Gastrocnemius medialis (tissue), 4 donors: ENCODE measurements around the gene VCL. TPM values are rescaled to one million over a fixed set of nuclear protein-coding genes. Genes with fewer than 3 reads are reported as not detected.
"Not testable (repeated sequence)": the region's sequence is repeated elsewhere in the genome, so short reads cannot be mapped to it uniquely, and the experiment has no call there.

Source experiments
- ATAC-seq, 2 donors: fragments of 150-250 bp; one replicate each; pipeline ENCODE4 v1.9.1; 2016
- DNase-seq, 2 donors: peaks; one replicate each; pipeline ENCODE4 v3.0.0-alpha.2; 2019
- H3K27ac ChIP-seq, 4 donors: fragments of 200-600 bp; sonication (generic); 1 replicate in 1 of 4; 2 replicates in 3 of 4; pipeline ENCODE4 v1.5.1; 2016 to 2018; ENCODE audit warnings: mild to moderate bottlenecking in 2 of 4, moderate library complexity in 1 of 4
- H3K27me3 ChIP-seq, 3 donors: fragments of 200-600 bp; sonication (generic) in 2 of 3; 1 replicate in 1 of 3; 2 replicates in 2 of 3; pipeline versions ENCODE4 v1.5.1 to v1.6.0; 2016 to 2019; ENCODE audit warnings: mild to moderate bottlenecking in 1 of 3, moderate library complexity in 1 of 3
- H3K36me3 ChIP-seq, 2 donors: fragments of 200-600 bp; sonication (generic) in 1 of 2; one replicate each; pipeline ENCODE4 v1.5.1; 2017 to 2018
- H3K4me1 ChIP-seq, 2 donors: fragments of 200-600 bp; sonication (generic) in 1 of 2; one replicate each; pipeline ENCODE4 v1.5.1; 2016 to 2017; ENCODE audit warnings: mild to moderate bottlenecking in 2 of 2
- H3K4me3 ChIP-seq, 4 donors: fragments of 200-600 bp; sonication (generic) in 3 of 4; 1 replicate in 1 of 4; 2 replicates in 3 of 4; pipeline ENCODE4 v1.5.1; 2016 to 2019; ENCODE audit warnings: mild to moderate bottlenecking in 2 of 4
- H3K9me3 ChIP-seq, 3 donors: fragments of 200-600 bp; sonication (generic) in 2 of 3; 1 replicate in 1 of 3; 2 replicates in 2 of 3; pipeline ENCODE4 v1.5.1; 2016 to 2019
- POLR2A ChIP-seq, 2 donors: fragments of 450-650 bp; IDR thresholded peaks; one replicate each; pipeline ENCODE4 v1.6.1; 2017; ENCODE audit warnings: antibody characterized with exemption in 2 of 2, mild to moderate bottlenecking in 2 of 2, moderate library complexity in 2 of 2
- in situ Hi-C, 4 donors: fragments of 200-750 bp; cut with MboI; loops; one replicate each; pipeline versions ENCODE4 v1.15.0 to v1.8.0; 2017; ENCODE audit warnings: low sequenced_read_pairs in 4 of 4
- intact Hi-C: fragments of 100-400 bp; cut with DNase I; formaldehyde crosslinking; loops from one replicate; pipeline ENCODE4 v1.15.1; 2023; ENCODE audit warnings: low total_unique reads
- total RNA-seq, 4 donors: library from RNA; depleted of rRNA; stranded (reverse); fragments of >200 nt; gene quantifications; one replicate each; pipeline versions ENCODE4 v1.1.0 to v1.2.3, GENCODE V29; 2016
- TF ChIP-seq, protein P1 (sequence below), 5 experiments: fragments of 450-650 bp in 3 of 5; fragments of 200-600 bp in 2 of 5; sonication (generic) in 2 of 5; IDR thresholded peaks in 4 of 5; conservative IDR thresholded peaks in 1 of 5; 1 replicate in 4 of 5; 2 replicates in 1 of 5; pipeline ENCODE4 v1.5.1; 2016 to 2019; ENCODE audit warnings: antibody characterized with exemption in 5 of 5, mild to moderate bottlenecking in 3 of 5, moderate library complexity in 3 of 5

The VCL gene
- total RNA-seq, 4 donors from 2014 or later: 129 to 299 (median 210) TPM

DNA sequence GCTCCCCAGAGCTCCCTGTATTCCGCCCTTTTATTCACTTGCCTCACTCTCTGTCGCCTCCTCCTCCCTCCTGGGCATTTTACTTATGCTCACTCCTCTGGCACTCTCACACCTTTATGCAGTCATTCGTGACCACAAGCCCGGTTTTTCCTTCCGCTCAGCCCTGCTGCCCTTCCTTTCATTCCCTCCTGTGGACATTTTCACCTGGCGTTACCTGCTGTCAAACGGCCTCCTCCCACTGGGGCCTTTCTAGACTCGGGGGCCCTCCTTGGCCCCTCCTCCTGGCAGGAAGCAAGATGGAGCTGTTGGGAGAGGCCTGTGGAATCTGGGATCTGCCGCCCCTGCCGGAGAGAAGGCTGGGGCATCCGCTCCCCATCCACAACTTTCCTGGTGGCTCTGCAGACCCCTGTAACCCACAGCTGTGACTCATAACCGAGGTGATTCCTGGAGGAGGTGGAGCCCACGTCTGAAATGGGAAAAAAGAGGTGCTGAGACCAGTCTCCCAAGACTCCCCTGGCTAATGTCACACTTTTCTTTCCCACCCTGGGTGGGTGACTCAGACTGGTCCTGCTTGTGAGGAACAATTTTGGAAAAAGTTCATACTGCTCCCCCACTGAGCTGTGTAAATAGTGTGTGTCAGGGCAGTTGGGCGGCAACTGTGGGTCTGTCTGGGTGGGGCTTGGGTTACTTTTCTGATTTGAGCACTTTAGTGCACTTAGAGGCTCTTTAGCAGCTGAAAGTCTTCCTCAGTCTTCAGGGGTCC is 1.2 kb downstream of the VCL start:
- Histone ChIP-seq H3K27me3 (no peaks in the 10 kb centered on the region), H3K4me1 (peaks cover 40 to 41% of the 10 kb centered on the region in 2 donors), H3K9me3 (no peaks in the 10 kb centered on the region), H3K27ac (peak overlapping the region; percentile 86 to 97 (median 92)), H3K4me3 (peak overlapping the region; percentile 77 to 88 (median 86)), H3K36me3 (no peaks in the 10 kb centered on the region)
- DNase-seq (peak; percentile 49 to 68), ATAC-seq (peak; percentile 45 to 51)
- intact Hi-C loops: loop anchor here (2.0 to 5.0 kb wide), 5 partner anchors 40 to 153 kb away; partner anchors contain the start of genes ADK and AP3M1
- TF ChIP-seq POLR2A (IDR thresholded peaks at IDR 0.05): peak in 1 of 2 donors; percentile 25
- TF ChIP-seq, protein P1, sequence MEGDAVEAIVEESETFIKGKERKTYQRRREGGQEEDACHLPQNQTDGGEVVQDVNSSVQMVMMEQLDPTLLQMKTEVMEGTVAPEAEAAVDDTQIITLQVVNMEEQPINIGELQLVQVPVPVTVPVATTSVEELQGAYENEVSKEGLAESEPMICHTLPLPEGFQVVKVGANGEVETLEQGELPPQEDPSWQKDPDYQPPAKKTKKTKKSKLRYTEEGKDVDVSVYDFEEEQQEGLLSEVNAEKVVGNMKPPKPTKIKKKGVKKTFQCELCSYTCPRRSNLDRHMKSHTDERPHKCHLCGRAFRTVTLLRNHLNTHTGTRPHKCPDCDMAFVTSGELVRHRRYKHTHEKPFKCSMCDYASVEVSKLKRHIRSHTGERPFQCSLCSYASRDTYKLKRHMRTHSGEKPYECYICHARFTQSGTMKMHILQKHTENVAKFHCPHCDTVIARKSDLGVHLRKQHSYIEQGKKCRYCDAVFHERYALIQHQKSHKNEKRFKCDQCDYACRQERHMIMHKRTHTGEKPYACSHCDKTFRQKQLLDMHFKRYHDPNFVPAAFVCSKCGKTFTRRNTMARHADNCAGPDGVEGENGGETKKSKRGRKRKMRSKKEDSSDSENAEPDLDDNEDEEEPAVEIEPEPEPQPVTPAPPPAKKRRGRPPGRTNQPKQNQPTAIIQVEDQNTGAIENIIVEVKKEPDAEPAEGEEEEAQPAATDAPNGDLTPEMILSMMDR (IDR thresholded peaks at IDR 0.05 in 4 of 5, conservative IDR thresholded peaks at IDR 0.05 in 1 of 5): peak; percentile 24 to 64 (median 42)
- in situ Hi-C loops: no loop called here

DNA sequence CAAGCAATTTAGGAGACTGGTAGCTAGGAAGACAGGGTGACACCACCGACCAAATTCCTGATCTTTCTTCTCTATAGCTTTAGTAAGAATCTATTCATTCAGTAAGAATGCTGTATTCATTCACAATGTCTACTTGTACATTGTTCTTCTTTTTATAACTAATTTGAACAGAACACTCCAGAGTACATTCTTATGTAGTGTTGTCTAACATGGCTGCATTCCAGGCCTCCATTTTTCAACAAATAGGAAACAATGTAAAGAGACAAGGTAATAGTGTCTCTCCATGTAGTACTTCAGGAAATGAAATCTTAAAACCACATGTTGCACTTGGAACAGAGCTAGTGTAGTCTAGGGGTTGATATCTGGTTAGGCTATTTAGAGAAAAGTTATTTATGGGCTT is 1.8 kb downstream of the VCL start:
- intact Hi-C loops (loop anchor here (2.0 to 5.0 kb wide), 5 partner anchors 39 to 153 kb away; partner anchors contain the start of genes ADK and AP3M1), in situ Hi-C loops (no loop called here)
- Histone ChIP-seq H3K27me3 (no peaks in the 10 kb centered on the region), H3K27ac (peak overlapping the region; percentile 86 to 97 (median 92)), H3K9me3 (no peaks in the 10 kb centered on the region), H3K36me3 (no peaks in the 10 kb centered on the region), H3K4me3 (peak overlapping the region; percentile 77 to 88 (median 86)), H3K4me1 (peaks cover 40 to 46% of the 10 kb centered on the region in 2 donors)
- TF ChIP-seq, protein P1 (IDR thresholded peaks at IDR 0.05 in 4 of 5, conservative IDR thresholded peaks at IDR 0.05 in 1 of 5): no peak
- no peak for TF ChIP-seq POLR2A (IDR thresholded peaks at IDR 0.05)
- ATAC-seq (no peak), DNase-seq (no peak)

DNA sequence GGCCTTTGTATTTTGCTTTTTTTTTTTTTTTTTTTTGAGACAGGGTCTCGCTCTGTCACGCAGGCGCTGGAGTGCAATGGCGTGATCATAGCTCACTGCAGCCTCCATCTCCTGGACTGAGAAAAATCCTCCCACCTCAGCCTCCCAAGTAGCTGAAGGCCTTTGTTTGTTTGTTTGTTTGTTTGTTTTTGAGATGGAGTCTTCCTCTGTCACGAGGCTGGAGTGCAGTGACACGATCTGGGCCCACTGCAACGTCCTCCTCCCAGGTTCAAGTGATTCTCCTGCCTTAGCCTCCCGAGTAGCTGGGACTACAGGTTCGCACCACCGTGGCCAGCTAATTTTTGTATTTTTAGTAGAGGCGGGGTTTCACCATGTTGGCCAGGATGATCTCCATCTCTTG is 2.3 kb downstream of the VCL start:
- H3K9me3 ChIP-seq, H3K36me3 ChIP-seq, DNase-seq, H3K27me3 ChIP-seq, intact Hi-C loops, in situ Hi-C loops, ATAC-seq: not testable (repeated sequence)
- H3K4me1 ChIP-seq: peaks cover 42 to 48% of the 10 kb centered on the region in 2 donors
- peak overlapping the region; percentile 86 to 97 (median 92) for H3K27ac ChIP-seq
- H3K4me3 ChIP-seq: peak overlapping the region; percentile 77 to 88 (median 86)

DNA sequence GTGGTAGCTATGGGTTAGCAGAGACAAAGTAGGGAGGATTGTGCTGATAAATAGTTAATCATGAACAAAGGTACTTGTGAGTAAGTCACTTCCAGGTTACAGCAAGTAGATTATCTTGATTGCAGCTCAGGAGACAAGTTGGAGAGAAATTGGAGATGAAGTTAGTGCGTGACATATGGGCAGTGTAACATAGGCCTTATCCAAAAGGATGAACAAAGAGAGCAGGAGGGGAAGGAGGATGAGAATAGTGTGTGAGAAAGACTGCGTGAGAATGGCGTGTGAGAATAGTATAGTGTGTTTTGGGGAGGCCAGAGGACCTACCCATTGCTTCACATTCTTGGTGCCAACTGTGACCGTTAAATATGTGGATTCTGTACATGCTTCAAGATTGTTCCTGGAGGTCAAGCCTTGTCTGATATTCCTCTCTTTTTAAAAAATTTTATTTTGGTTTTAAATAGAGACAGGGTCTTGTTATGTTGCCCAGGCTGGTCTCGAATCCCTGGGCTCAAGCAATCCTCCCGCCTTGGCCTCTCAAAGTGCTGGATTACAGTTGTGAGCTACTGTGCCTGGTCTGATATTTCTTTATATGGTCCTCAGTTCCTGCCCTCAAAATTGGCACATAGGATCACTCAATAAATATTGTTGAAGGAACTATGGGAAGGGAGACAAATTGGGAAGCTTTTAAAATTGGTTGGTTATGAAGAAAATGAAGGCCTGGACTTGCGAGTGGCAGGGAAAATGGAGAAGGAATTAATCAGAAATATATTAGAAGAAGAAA is 3.2 kb downstream of the VCL start:
- no peaks in the 10 kb centered on the region for H3K9me3 ChIP-seq
- in situ Hi-C loops (no loop called here), intact Hi-C loops (no loop called here)
- DNase-seq: no peak
- peaks cover 51 to 52% of the 10 kb centered on the region in 2 donors for H3K4me1 ChIP-seq
- H3K27ac ChIP-seq: peak overlapping the region; percentile 86 to 97 (median 92)
- H3K27me3 ChIP-seq: no peaks in the 10 kb centered on the region
- no peak for TF ChIP-seq POLR2A (IDR thresholded peaks at IDR 0.05)
- TF ChIP-seq, protein P1 (IDR thresholded peaks at IDR 0.05 in 4 of 5, conservative IDR thresholded peaks at IDR 0.05 in 1 of 5): no peak
- peak overlapping the region; percentile 77 to 88 (median 86) for H3K4me3 ChIP-seq
- no peak for ATAC-seq
- no peaks in the 10 kb centered on the region for H3K36me3 ChIP-seq

DNA sequence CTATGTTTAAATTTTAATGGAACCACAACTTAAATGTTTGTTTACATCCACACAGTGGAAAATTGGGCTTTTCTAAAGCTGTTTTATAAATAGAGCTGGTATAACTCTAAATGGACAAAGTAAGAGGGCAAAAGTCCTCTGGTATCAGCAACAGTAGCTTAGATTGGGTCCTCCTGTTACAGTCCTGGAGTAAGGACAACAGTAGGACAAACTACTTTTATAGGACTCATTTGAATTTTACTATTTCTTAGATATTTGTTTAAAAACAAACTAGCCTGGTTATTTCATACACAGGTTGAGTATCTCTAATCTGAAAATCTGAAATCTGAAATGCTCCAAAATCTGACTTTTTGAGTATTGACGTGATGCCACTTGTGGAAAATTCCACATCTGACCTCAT is 8.4 kb downstream of the VCL start:
- Histone ChIP-seq H3K4me1 (peaks cover 62 to 74% of the 10 kb centered on the region in 2 donors), H3K9me3 (no peaks in the 10 kb centered on the region), H3K27ac (peak overlapping the region in 3 of 4 donors; percentile 9 to 60 (median 55)), H3K36me3 (no peaks in the 10 kb centered on the region), H3K4me3 (no peak overlapping the region), H3K27me3 (no peaks in the 10 kb centered on the region)
- DNase-seq (no peak), ATAC-seq (no peak)
- TF ChIP-seq, protein P1 (IDR thresholded peaks at IDR 0.05 in 4 of 5, conservative IDR thresholded peaks at IDR 0.05 in 1 of 5): no peak
- TF ChIP-seq POLR2A (IDR thresholded peaks at IDR 0.05): no peak
- in situ Hi-C loops: no loop called here
- intact Hi-C loops: no loop called here
